HG03457 (cell line): ENCODE results near the gene TARS3.
"Not testable (repeated sequence)": the region's sequence is repeated elsewhere in the genome, so short reads cannot be mapped to it uniquely, and the experiment has no call there.

Source experiments
- ATAC-seq: cut with Tn5 transposase; IDR thresholded peaks from one replicate; pipeline ENCODE4 v1.9.1; 2021; ENCODE audit warnings: moderate number of reproducible peaks; ENCODE audit not compliant: unreplicated experiment

Gene TARS3

GRCh38 chr15:101657171-101657570 is 67.1 kb downstream of the TARS3 start:
- ATAC-seq, result no peak

GRCh38 chr15:101654624-101655337 is 69.5 kb downstream of the TARS3 start:
- ATAC-seq, result not testable (repeated sequence)

- no peak for ATAC-seq
Measured at GRCh38 chr15:101654171-101654570, 70.1 kb downstream of the TARS3 start.

DNA sequence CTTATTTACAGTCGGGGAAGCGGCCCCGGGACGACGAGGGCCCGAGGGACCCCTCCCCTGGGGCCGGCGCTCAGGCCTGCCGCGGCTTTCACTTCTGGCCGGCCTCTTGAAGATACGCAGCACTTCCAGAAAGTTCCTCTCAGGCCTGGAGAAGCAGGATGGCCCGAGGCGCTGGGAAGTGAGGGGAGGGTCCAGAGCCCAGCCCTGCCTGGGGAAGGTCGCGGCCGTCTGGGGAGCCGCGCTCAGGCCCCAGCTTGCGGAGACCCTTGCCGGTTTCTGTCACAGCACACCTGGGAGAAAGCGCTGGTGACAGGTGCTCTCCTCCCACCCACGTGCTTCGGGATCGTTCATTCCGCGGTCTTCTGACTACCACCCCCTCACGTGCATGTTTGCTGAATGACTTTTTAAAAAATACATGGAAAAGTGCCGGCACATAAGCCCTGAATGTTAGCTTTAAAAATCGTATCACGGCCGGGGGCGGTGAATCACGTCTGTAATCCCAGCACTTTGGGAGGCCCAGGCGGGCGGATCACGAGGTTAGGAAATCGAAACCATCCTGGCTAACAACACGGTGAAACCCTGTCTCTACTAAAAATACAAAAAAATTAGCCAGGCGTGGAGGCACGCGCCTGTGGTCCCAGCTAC is 71.4 kb downstream of the TARS3 start:
- no peak for ATAC-seq

GRCh38 chr15:101652098-101652785 is 72.0 kb downstream of the TARS3 start, which contains the start of gene TM2D3:
Gene TM2D3, minus strand, starts transcription at chr15:101652381. Its CDS starts 20 bp downstream, at chr15:101652361.
- peak; percentile 79 for ATAC-seq

DNA sequence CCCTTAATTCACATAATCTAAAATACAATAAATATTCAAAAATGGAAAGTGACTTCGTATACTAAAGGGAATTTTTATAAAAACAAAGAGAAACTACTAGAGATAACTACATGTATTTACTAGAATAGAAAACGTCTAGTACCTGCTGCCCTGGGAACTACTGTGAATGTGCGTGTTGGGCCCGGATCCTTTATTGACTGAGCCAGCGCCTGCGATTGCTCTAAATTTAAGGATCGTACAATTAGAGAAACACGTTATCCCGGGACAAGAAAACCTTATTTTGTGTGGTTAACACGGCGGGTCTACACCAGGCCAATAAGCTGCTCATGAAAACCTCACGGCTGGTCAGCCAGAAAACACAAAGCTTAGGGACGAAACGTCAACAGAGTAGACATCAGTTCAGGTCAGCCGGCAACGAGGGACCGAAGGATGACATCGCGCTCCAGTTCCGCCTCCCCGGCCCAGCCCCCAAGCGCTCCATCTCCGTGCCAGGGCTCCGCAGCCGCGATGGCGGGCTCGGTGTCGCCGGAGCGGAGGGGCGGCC is 72.6 kb downstream of the TARS3 start:
- peak; percentile 38 for ATAC-seq

GRCh38 chr15:101650145-101650544 is 74.1 kb downstream of the TARS3 start:
- ATAC-seq, result no peak

DNA sequence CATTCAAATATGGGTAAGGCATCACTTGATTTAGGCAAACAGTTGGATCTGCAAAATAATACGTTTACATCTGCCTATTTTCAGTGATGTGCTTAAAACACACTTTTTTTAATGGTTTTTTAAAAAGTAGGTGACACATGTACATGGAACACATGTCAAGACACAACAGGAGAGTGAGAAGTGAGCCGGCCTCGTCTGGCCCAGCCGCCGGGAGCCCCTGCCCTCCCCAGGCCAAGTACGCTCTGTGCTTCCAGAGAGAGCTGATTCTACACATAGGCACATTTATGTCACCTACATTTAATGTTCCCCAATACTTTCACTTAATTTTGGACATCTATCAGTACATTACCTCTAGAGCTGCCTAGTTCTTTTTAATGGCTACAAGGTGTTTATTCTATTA is 75.9 kb downstream of the TARS3 start:
- no peak for ATAC-seq

- no peak for ATAC-seq
Measured at GRCh38 chr15:101647251-101647650, 77.0 kb downstream of the TARS3 start.

- no peak for ATAC-seq
Measured at GRCh38 chr15:101646672-101647071, 77.6 kb downstream of the TARS3 start.

DNA sequence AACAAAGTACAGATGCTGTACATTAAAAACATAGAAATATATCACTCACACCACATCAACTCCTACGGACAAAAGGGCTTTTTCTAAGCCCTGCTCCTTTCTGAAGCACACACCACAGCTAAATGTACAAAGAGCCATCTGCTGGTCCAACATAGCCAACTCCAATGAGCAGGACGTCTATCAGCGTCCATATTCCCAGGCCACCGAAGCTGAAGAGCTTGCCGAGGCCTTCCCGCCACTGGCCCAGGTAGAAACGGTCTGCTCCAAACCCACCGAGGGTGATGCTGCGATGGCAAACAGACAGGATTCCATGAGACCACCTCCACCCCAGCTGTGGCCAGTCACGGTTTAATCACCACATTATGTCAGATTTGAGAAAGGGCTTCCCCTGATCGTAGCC is 81.9 kb downstream of the TARS3 start:
- ATAC-seq, result no peak

GRCh38 chr15:101641894-101642293 is 82.4 kb downstream of the TARS3 start:
- no peak for ATAC-seq

- no peak for ATAC-seq
Measured at GRCh38 chr15:101641129-101641764, 83.0 kb downstream of the TARS3 start.

DNA sequence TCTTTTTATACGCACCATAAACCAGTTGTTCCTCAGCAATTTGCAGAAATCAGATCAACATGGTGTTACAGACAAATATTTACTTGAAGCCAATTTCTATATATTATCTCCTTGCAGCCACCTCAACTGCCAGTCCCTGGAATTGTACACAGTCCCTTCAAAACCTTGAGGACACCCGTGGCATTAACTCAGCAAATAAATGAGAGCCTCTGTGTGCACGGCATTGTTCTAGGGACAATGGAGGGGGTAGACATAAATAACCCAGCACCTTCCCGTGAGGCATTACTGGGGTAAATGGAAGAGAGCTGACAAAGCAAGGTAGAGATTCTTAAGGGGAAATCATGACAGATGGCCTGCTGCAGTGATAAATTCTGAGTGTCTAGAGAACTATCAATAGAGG is 84.6 kb downstream of the TARS3 start:
- ATAC-seq, result no peak

DNA sequence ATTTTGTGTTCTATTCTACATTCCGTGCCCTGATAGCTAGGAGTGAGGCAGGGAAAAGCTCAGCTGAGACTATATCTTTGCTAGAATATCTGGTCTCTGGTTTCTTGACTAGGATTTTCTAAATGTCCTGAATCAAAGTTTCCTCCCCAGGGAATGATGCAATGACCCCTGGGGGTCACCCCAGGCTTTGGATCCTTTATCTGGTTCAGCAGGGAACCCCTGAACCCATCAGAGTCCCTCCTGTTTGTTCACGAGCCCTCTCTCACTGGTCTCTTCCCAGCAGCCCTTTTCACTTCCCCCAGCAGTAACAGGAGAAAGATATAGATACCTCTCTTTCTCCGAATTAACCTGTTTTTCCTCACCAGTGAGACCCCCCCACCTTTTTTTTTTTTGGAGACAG is 86.4 kb downstream of the TARS3 start:
- ATAC-seq, result no peak

DNA sequence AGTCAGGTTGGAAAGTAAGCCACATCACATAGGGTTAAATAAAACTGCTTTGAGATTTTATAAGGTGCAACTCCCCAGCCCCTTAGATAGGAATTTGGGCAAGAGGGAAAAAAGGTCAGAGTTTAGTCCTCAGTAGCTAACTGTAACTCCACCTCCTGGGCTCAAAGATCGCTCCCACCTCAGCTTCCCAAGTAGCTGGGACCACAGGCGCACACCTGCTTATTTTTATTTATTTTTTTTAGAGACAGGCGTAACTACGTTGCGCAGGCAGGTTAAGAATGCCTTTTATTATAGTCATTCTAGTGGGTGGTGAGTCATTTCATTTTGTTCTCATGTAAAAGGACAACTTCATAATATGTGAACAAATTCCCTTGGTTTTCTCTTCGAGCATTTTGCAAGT is 86.8 kb downstream of the TARS3 start:
- ATAC-seq, result no peak

- ATAC-seq, result no peak
Measured at GRCh38 chr15:101637038-101637437, 87.2 kb downstream of the TARS3 start.

- ATAC-seq, result no peak
Measured at GRCh38 chr15:101635944-101636727, 88.1 kb downstream of the TARS3 start.

GRCh38 chr15:101633356-101633755 is 90.9 kb downstream of the TARS3 start:
- no peak for ATAC-seq

DNA sequence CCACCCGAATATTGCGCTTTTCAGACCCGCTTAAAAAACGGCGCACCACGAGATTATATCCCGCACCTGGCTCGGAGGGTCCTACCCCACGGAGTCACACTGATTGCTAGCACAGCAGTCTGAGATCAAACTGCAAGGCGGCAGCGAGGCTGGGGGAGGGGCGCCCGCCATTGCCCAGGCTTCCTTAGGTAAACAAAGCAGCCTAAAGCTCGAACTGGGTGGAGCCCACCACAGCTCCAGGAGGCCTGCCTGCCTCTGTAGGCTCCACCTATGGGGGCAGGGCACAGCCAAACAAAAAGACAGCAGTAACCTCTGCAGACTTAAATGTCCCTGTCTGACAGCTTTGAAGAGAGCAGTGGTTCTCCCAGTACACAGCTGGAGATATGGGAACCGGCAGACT is 97.5 kb downstream of the TARS3 start:
- ATAC-seq, result not testable (repeated sequence)
